ENCODE results near the gene PTPRN2.
"Not testable (repeated sequence)": the region's sequence is repeated elsewhere in the genome, so short reads cannot be mapped to it uniquely, and the experiment has no call there.

Gene PTPRN2

DNA sequence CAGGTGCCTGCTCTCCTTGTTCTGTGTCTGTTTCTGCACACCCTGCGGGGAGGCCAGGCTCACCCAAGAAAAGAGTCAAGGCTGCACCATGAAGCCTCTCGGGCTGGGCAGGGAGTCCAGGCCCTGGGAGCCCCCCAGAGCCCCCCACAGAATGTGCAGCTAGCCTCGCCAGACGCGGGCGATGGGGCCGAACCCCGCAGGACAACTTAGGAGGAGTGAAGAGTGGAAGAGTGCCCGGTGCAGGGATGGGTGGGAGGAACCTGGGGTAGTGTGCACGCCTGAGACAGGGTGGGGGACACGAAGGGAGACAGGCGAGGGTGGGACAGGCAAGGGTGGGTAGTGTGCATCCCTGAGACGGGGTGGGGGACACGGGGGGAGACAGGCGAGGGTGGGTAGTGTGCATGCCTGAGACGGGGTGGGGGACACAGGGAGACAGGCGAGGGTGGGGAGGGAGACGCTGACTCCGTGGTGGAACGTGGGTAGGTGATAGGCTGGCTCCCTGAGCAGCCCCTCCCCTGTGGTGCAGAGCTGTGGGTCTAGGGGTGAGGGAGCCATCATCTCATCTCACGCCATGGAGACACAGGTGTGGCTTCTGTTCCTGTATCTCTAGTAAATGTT is 635.5 kb downstream of the PTPRN2 start:
- DNase-seq: no peak

DNA sequence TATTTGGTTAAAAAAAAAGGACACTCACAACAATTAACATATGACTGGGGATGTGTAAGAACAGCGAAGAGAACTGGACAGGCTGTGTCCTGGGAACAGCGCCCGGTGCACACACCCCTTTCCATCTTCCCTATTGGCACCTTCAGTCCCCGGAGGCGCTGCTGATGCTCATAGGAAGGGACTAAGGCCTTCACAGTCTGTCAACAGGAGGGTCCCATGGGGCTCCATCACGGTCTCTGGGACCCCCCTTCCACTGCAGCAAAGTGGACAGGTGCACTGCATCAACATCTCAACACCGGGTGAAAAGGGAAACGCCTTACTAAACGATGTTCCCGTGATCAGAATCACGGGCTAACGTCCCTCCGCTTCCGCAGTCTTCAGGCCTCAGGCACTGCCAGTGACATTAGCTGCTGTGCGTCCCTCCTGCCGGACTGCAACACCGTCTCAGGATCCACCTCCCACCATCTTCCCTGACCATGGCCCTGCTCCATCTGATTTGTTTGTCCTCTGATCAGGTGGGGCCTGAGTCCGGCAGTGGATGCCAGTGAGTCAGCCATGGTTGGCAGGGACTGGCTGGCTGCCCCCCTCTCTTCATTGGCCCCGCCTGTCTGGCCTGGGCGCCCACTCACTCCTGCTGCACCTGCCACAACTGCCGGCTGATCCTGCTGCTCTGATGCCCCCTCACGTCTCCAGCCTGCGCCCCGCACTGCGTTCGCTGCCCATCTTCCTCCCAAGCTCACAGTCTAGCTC is 636.1 kb downstream of the PTPRN2 start:
- no peak for DNase-seq

- DNase-seq: no peak
These were observed 637.9 kb downstream of the PTPRN2 start for GRCh38 chr7:157949711-157950110.

DNA sequence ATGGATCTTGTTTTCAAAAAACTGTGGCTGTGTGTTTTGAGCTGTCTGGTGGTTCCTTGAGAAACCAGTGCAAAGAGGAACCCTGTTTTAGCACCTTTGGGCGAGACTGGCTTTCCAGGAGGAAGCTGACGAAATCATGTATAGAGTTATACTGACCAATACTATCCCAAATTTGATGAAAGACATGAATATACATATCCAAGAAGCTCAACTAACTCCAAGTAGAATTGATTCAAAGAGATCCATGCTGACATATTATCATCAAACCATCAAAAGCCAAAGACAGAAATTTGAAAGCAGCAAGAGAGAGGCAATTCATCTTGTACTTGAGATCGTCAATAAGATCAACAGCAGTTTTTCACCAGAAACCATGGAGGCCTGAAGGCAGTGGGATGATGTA is 640.1 kb downstream of the PTPRN2 start:
- DNase-seq: no peak

DNA sequence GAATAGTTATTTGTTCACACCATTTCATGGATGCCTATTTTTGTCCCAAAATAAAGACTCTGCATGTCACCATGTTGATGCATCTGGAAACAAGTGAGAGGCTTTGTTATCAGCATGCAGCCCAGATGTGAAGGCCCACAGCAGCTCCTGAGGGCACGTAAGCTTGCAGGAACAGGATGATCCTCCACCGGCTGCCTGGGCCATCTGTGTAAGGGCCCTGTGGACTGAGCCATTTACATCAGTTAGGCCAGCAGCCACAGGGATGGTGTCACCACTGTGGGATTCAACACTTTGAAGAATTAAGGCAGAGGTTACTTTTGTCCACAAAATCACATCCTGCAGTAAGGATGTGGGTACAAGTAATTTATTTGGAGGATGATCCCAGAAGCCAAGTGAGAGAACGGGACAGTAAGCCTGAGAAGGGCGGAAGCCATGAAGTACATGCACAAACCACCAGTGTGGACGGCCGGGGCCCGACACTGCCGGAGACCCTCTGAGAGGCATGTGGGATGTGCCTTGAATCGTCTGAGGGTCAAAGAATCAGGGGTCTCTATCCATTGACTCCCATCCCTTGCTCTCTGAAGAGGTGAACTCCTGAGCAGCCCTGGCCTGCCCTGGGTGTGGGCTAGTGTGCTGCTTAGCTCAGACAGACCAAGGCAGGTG is 641.1 kb downstream of the PTPRN2 start:
- no peak for DNase-seq

DNA sequence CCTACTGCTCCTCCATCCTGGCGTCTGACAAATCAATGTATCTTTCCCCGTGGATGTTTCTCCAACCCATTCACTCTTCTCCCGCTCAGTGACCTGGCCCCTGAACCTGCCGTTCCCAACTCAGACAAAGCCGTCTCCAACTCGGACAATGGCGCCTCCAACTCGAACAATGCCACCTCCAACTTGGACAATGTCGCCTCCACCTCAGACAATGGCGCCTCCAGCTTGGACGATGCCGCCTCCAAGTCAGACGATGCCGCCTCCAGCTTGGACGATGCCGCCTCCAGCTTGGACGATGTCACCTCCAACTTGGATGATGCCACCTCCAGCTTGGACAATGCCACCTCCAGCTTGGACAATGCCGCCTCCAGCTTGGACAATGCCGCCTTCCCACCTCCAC is 642.2 kb downstream of the PTPRN2 start:
- no peak for DNase-seq

- DNase-seq: no peak
These were observed 642.8 kb downstream of the PTPRN2 start for GRCh38 chr7:157944734-157945291.

DNA sequence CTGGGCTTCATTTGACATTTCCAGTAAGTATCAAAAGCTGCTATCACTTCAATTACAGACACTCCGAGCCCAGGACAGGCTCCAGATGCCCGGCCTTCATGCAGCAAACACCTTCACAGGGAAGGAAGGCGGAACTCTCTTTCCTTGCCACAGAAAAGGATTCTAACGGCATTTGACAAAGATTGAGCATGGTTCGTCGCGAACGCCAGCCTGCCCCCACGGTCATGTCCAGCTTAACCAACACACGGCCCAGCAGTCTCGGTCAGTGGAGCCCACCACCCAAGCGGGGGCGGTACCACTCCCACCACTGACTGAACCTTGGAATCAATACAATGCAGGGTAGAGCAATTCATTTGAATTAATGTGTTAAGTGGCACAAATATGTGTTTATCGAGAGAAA is 643.6 kb downstream of the PTPRN2 start:
- DNase-seq: no peak

DNA sequence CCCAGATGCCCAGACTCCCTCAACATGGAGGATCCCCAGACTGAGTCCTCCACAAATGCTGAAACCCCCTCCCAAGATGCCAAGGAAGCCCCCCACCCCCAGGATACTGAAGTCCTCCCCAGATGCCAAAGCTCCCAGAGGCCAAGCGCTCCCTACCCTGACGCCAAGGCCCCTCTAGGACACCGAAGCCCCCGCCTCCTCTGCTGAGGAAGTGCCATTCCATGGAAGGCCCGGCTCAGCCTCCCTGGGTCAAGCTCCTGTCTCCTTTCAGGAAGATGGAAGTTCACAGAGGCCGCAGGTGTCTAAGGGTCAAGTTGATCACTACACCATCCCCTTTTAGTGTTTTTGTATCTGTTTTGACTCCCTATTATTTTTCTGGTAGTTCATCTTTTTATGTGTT is 644.1 kb downstream of the PTPRN2 start:
- DNase-seq: no peak

DNA sequence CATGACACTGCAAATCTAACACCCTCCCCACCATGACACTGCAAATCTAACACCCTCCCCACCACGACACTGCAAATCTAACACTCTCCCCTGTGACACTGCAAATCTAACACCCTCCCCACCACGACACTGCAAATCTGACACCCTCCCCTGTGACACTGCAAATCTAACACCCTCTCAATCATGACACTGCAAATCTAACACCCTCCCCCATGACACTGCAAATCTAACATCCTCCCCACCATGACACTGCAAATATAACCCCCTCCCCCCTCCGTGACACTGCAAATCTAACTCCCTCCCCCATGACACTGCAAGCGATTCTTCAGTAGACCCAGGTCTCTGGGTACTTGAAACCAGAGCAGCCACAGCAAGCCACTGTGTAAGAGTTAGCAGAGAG is 646.4 kb downstream of the PTPRN2 start:
- no peak for DNase-seq

GRCh38 chr7:157940497-157940896 is 647.1 kb downstream of the PTPRN2 start:
- no peak for DNase-seq

DNA sequence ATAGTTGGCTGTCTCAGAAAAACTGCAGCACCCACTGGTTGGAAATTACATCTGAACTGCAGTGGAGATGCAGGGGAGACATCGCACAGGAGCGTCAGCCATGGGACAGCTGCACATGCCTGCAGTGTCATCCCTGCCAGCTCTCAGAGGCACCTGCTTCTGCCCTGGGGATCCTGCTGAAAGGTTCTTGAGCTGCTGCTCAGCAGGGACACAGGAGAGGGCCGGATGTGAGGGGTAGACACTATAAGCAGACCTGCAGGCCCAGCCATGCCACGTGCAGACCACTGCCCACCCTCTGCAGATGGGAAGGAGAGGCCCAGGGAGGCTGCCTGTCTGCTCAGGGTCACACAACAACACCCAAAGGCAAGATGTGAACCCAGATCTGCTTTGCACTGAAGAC is 649.4 kb downstream of the PTPRN2 start:
- DNase-seq: no peak

DNA sequence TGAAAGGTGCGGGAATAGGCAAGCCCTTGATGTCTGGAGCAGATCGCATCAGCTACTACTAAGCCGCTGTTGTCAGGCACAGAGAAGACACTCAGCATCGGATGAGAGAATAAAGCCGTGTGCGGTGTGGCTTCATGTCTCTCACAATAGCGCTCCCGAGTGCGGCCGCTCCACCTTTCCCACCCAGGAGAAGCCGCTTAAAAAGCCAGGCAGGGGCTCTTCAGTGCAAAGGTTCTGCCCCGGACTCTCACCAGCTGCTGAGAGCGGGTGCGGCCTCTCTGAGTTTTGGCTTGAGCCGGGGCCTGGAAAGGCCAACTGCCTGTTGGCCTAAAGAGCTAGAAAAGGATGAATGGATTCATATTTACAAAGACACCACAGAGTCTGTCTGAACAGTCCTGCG is 650.2 kb downstream of the PTPRN2 start:
- DNase-seq: no peak

GRCh38 chr7:157936976-157937375 is 650.6 kb downstream of the PTPRN2 start:
- DNase-seq: no peak

DNA sequence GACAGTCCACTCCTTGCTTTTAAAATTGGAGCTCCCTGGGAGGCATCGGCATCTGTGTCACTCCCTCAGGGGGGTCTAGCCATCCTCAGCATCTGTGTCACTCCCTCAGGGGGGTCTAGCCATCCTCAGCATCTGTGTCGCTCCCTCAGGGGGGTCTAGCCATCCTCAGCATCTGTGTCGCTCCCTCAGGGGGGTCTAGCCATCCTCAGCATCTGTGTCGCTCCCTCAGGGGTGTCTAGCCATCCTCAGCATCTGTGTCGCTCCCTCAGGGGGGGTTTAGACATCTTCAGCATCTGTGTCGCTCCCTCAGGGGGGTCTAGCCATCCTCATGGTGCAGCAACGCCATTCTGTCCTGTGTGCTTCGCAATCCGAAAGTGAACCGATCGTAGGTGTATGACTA is 651.9 kb downstream of the PTPRN2 start:
- not testable (repeated sequence) for DNase-seq

DNA sequence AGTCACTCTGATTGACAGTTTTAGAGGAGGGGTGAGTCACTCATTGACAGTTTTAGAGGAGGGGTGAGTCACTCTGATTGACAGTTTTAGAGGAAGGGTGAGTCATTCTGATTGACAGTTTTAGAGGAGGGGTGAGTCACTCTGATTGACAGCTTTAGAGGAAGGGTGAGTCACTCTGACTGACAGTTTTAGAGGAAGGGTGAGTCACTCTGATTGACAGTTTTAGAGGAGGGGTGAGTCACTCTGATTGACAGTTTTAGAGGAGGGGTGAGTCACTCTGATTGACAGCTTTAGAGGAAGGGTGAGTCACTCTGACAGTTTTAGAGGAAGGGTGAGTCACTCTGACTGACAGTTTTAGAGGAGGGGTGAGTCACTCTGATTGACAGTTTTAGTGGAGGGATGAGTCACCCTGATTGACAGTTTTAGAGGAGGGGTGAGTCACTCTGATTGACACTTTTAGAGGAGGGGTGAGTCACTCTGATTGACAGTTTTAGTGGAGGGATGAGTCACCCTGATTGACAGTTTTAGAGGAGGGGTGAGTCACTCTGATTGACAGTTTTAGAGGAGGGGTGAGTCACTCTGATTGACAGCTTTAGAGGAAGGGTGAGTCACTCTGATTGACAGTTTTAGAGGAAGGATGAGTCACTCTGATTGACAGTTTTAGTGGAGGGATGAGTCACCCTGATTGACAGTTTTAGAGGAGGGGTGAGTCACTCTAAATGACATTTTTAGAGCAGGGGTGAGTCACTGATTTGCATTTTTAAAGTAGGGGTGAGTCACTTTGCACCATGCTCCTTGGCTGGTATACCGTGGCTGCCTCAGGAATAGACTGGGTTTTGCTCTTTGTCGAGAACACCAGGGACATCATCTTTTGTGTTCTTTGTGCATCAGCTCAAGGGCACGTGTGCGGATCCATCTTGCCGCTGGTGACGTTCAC is 654.1 kb downstream of the PTPRN2 start:
- not testable (repeated sequence) for DNase-seq

DNA sequence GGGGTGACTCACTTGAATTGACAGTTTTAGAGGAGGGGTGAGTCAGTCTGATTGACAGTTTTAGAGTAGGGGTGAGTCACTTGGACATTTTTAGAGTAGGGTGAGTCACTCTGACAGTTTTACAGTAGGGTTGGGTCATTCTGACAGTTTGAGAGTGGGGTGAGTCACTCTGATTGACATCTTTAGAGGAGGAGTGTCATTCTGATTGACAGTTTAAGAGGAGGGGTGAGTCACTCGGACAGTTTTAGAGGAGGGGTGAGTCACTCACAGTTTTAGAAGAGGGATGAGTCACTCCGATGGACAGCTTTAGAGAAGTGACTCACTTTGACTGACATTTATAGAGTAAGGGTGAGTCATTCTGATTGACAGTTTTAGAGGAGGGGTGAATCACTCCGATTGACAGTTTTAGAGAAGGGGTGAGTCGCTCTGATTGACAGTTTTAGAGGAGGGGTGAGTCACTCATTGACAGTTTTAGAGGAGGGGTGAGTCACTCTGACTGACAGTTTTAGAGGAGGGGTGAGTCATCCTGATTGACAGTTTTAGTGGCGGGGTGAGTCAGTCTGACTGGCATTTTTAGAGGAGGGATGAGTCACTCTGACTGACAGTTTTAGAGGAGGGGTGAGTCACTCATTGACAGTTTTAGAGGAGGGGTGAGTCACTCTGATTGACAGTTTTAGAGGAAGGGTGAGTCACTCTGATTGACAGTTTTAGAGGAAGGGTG is 655.0 kb downstream of the PTPRN2 start:
- no peak for DNase-seq

DNA sequence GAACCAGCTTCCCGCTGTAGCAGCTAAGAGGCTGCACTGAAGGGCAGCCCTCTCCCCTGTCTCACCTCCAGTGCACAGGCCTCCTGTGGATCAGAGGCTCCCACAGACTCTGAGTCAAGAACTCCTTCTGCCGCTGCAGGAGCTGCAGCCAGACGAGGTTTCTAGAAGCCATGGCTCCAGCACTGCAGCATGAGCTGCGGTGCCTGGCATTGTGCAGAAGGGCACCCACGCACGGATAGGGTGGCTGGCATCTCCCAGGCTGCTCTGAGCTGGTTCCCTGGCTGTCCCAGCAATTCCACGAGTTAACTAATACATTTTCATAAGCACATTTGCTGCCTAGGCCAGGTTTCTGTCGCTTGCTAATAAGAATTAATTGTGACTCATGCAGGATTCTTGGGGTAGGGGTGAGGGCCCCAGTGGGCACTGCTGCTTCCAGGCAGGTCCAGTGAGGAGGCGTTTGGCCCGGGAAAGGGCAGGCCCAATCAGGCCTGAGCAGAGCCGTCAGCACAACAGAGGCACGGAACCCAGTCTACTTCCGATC is 656.6 kb downstream of the PTPRN2 start:
- no peak for DNase-seq

DNA sequence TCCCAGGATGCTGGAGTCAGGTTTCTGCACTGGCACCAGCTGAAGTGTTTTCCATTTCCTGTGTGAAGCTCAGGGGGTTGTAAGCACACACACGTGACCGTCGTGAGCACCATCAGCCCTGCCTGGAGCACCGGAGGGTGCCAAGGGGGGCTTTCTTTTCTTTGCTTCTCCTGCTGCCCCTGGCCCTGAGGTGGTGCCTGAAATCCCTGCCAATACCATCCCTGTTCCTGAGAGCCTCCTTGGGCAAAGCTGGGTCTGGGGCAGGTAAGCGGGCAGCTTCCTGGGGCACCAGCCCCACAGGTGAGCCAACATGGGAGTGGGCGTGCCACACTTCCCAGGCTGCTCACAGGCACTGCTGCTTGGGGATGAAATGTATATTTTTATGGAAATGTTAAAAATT is 657.2 kb downstream of the PTPRN2 start:
- no peak for DNase-seq

DNA sequence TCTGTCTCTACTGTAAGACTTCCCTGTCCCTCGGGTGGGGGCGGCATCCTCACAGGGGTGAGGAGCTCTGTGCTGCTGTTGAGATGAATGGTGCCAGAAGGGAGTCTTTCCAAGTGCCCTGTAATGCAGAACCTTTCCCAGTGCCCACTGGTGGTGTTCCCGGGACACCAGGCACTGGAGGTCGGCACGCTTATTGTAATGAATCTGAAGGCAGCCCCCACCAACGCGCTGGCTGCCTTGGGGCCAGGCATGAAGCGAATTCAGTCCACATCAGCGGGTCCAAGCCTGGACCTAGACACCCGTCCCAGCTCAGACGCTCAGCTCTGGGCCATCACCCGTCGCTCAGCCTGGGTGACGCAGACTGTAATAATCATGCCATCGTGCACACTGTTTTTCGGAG is 658.0 kb downstream of the PTPRN2 start:
- no peak for DNase-seq

DNA sequence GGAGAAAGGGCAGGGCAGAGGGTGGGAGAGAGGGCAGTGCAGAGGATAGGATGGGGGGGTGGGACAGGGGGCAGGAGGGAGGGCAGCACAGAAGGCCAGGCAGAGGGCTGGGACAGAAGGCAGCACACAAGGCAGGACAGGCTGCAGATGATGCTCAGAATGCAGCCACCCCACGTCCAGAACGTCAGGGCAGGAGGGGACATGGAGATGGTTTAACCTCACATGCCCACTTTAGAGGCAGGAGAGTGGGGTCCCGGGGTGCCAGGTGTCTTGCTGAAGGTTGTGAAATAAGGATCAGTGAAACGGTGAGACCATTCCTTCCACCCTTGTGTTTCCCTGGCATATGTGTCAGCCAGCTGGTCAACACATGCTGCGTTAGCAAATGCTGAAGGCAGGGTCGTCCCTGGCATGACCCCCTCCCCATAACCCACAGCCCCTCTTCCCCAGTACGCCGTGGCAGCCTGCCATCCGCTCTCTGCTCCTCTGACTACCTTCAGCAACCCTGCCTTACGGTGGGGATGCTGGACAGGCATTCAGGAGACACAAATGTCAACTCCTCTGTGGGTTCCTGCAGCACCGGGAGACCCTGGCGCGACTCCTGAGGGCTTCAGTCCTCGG is 658.7 kb downstream of the PTPRN2 start:
- DNase-seq: no peak

Data from Kasumi-1 (cell line).